ENCODE results near the gene RLBP1.

The RLBP1 gene

DNA sequence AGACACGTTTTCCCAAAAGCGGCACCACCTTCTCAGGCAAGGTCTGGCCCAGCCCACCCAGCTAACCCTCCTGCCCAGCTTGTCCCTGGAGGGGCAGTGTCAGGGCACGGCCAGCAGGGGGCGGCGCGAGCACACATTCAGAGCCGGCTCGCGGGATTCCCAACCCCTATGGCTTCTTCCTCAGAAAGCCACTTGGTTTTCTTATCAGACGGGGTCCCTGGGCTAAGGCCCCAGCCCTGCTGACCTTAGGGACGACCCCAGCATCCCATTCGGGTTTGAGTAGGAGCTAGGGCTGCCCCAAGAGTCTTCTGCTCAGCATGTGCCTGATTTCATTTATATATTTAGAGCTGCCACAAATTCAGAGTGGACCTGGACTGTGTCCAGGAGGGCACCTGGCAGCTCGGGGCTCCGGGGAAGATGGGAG lies 14.5 kb downstream of the RLBP1 start:
- DNase-seq (ENCODE audit: low read depth in 3 of 3): peak; percentile 50 to 66 (median 60)

- no peak for DNase-seq (ENCODE audit: low read depth in 3 of 3)
Measured at GRCh38 chr15:89205991-89206585, 15.3 kb downstream of the RLBP1 start.

DNA sequence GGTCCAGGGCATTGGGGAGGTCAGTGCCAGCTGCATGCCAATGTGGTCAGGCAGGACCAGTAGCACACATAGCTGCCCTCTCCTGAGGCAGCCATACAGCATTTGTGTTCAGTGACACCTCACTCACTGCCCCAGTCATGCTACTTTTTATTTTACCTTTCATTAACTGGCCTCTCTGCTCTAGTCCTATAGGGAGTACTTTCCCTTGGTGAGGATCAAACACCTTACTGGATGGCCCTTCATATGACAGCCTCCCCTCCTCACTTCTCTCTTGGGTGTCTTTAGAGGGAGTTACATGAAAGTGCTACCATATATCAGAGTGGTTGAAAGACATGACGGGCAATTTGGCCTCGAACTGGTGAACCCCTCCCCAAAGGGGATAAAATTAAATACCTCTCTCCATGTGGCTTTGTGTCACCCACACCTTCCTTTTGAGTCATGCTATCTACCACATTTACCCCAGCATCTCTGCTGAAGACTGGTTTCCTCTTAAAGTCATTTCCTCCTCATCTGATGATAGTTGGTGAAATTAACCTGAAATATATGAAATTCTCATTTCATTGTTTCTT lies 17.6 kb downstream of the RLBP1 start:
- peak in 1 of 3 donors; percentile 23 for DNase-seq (ENCODE audit: low read depth in 3 of 3)

GRCh38 chr15:89201465-89202005 lies 19.8 kb downstream of the RLBP1 start:
- no peak for DNase-seq (ENCODE audit: low read depth in 3 of 3)

GRCh38 chr15:89200182-89200581 lies 21.2 kb downstream of the RLBP1 start:
- DNase-seq (ENCODE audit: low read depth in 3 of 3): no peak

GRCh38 chr15:89199746-89200145 lies 21.6 kb downstream of the RLBP1 start:
- DNase-seq (ENCODE audit: low read depth in 3 of 3): no peak

DNA sequence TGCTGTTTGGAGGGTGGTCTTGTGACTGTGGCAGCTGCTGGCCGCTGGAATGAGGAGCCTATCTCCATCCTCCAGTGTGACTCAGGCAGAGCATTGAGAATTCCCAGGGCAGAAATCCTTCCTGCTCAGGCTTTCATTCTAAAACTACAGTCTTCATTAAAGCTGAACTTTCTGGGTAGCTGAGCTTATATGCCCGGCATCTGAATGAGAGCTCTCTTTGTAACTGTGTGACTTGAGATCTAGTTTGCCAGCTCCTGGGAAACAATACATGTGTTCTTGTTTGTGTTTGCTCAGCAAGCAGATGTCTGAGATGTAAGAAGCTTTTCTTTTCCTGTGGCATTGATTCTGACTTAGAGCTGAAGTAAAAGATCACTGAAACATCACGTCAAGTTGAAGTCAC lies 22.4 kb downstream of the RLBP1 start:
- no peak for DNase-seq (ENCODE audit: low read depth in 3 of 3)

- DNase-seq (ENCODE audit: low read depth in 3 of 3): no peak
Measured at GRCh38 chr15:89198196-89198595, 23.2 kb downstream of the RLBP1 start.

- DNase-seq (ENCODE audit: low read depth in 3 of 3): no peak
Measured at GRCh38 chr15:89197503-89197971, 23.8 kb downstream of the RLBP1 start.

DNA sequence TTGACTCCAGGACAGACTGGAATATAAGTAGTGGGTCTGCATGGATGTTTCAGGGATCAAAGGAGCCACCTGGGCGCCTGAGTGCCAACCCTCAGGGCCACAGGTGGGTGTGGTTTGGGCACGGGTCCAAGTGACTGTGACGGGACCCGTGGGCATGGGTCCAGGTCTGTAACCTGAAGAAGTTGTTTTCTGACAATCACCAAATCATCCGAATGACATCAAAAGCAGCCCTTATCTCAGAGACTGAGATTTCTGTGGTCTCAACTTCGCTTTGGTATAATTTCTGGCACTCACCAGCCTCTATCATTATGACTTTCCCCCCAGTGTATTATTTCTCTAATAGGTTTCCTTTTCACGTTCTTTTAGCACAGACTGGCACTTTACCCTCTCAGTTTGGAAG lies 24.4 kb downstream of the RLBP1 start:
- peak; percentile 32 to 44 (median 32) for DNase-seq (ENCODE audit: low read depth in 3 of 3)

DNA sequence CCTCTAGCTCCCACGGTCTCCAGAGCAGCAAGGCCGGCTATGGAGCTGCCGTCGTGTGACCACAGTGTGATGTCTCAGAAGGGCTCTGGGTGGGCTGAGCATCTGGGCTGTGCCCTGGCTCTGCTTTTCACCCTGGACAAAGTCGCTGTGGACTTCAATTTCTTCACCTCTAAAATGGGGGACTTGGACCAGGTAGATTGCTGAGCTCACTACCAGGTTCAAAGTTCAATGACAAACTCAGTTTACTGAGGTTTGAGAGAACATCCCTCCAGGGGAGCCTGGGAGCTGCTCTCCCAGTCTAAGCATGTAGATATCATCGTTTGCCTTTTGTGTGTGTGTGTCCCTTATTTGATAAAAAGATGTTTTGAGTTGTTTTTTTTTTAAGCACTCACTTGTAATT lies 25.1 kb downstream of the RLBP1 start:
- DNase-seq (ENCODE audit: low read depth in 3 of 3): no peak

- no peak for DNase-seq (ENCODE audit: low read depth in 3 of 3)
Measured at GRCh38 chr15:89195836-89196235, 25.5 kb downstream of the RLBP1 start.

DNA sequence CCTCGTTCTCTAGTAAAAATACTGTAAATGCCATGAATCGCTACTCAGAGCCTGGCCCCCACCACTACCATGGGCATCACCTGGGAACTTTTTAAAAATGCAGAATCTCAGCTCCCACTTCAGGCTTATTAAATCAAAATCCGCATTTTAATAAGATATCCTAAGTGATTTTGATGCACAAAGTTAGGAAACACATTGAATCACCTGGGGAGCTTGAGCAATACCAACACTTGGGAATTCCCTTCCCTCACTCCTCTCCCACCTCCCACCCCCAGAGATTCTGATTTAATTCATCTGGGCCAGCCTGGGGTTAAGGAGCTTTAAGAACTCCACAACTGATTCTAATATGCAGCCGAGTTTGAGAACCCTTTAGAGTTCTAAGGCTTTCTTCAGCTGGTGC lies 26.8 kb downstream of the RLBP1 start:
- DNase-seq (ENCODE audit: low read depth in 3 of 3): no peak

DNA sequence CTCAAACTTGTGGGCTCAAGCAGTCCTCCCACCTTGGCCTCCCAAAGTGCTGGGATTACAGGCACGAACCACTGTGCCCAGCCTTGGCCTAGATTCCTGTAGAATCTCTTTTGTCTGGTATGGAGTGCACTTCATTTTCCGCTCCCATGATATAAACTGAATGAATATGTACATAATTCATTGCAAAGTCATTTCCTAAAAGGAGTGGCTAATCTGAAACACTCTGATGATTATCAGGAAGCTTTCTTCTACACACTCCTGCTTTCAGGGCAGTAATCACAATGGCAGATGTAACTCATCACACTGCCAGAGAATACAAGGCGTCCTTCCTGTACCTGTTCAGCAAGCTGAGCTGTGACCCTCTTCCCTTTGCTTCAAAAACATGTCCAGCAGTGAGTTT lies 28.6 kb downstream of the RLBP1 start:
- no peak for DNase-seq (ENCODE audit: low read depth in 3 of 3)

DNA sequence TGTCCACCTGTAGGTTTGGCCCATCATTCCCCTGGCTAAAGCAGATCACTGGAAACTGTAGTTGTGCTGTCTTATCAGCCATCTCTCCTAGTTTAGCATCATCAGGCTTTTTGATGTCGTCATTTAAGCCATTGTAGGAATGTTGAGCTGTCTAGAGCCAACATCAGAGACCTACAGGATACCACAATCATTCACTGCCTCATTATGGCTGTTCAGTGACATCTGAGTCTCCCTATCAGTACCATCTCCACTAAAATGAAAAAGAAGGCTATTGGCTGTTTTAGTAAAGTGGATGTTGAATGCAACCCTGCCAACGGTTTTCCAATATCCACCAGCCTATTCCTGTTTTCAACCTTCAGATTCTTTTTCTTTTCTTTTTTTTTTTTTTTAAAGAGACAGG lies 29.2 kb downstream of the RLBP1 start:
- no peak for DNase-seq (ENCODE audit: low read depth in 3 of 3)

DNA sequence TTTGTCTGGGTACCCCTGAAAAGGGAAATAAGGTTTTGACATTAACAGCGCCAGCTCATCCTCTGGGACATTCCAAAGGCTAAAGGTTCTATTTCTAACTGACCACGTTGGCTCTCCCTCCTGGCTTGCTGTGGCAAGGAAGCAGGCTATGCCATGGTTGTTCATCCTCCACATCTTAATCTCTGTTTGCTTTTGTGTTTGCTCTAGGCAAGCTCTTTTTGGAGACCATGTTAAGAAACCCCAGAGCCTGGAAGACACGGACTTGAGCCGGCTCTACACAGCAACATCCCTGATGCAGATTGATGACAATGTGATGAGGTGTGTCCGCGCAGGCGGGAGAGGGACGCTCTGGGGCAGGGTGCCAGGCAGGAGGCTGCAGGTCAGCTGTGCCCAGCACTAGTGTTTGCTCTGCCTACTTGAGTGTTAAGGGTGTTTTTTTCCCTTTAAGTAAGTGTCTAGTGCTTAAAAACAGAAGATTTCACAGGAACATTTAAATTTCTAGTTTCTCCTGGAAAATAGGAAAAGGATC lies 33.3 kb downstream of the RLBP1 start:
- no peak for DNase-seq (ENCODE audit: low read depth in 3 of 3)

- no peak for DNase-seq (ENCODE audit: low read depth in 3 of 3)
Measured at GRCh38 chr15:89187301-89187985, 33.9 kb downstream of the RLBP1 start.

GRCh38 chr15:89186803-89187202 lies 34.6 kb downstream of the RLBP1 start:
- DNase-seq (ENCODE audit: low read depth in 3 of 3): no peak

DNA sequence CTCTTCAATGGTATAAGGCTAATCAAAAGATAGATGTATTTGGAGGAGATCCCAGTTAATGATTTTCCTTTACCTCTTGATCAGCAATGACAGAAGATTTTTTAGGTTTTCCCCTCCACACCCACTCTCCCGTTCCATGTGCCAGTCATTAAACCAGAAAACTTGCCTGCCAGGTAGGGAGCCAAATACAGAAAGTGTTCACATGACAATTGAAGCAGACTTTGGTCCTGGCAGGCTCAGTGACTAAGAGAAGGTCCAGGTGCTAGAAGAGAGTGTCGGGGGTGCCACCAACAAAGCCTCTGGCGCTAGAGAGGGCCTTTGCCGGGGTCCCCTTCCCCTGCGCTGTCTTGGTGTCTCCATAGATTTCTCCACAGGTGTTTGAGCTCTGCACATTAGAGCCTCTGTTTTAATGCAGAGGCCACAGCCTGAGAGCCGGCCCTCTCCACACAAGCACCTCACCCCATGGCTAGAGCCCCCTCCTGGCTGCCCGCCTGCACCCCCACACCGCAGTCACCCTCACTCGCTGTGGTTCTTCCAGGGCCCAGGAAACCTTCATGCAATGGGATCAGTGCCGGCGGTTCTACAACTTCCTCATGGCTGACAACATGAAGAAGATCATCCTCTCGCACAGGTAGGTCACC lies 36.4 kb downstream of the RLBP1 start:
- no peak for DNase-seq (ENCODE audit: low read depth in 3 of 3)

GRCh38 chr15:89184357-89184756 lies 37.0 kb downstream of the RLBP1 start:
- no peak for DNase-seq (ENCODE audit: low read depth in 3 of 3)

DNA sequence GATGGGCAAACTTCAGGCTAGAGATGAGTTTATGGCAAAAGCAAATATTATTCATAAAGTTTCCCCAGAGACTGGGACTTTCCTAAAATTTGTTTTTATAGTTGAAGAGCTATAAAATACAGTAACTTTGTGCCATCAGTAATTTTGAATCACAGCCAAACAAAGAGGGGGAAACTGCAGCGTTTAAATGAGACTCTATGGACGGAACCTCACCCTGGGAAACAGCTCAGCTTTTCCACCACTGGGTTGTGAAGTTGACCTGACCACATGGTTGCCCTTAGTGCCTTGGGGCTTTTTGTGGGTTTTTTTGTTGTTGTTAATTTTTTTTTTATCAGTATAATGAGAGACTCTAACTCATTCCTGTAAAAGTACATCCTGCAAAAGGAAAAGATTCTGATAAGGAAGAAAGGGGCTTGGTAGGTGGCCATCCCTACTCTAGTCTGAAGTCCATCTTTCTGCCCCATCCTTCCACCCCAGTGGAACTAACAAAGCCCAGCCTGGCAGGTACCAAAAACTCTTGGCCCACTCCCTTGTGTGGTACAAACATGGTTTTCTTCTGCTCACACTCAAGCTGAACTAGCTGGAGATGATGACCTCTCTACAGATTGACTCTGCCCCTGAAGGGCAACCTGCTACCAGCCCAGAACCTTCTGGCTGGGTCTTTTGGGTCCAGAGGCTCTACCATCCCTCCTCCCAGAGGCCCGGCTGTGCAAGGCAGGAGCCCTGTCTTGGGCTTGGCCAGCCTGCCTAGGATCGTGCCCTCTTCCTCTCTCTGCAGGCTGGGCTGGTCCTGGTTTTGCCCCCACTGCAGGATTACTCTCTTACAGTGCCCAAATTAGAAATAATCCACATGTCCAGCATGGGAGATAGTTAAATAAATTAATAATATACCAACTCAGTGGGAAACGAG lies 41.2 kb downstream of the RLBP1 start:
- DNase-seq (ENCODE audit: low read depth in 3 of 3): peak in 2 of 3 donors; percentile 39 to 53
